ENCODE results near the gene TMX4.

- TF ChIP-seq POLR2A (IDR thresholded peaks at IDR 0.05) (no peak), CTCF (IDR thresholded peaks at IDR 0.05) (no peak)
Measured at GRCh38 chr20:7959484-7959883, 60.1 kb downstream of the TMX4 start.

All from upper lobe of left lung (tissue), 4 donors.